Hepatocyte (in vitro differentiated cells): Measurements from ENCODE around the gene P2RX1. TPM values are rescaled to one million over a fixed set of nuclear protein-coding genes. Genes with fewer than 3 reads are reported as not detected.

ENCODE experiments used
- DNase-seq: peaks from one replicate; pipeline ENCODE4 v3.0.0-alpha.2; 2016; ENCODE audit warnings: low spot score
- H2AFZ ChIP-seq: fragments of 200-600 bp; sonication (generic); 2 replicates; pipeline ENCODE4 v1.6.0; 2016; ENCODE audit warnings: antibody characterized with exemption, mild to moderate bottlenecking
- H3K27ac ChIP-seq: fragments of 200-600 bp; sonication (generic); 2 replicates; pipeline ENCODE4 v1.5.1; 2016; ENCODE audit warnings: mild to moderate bottlenecking
- H3K27me3 ChIP-seq: fragments of 200-600 bp; sonication (generic); 2 replicates; pipeline ENCODE4 v1.6.1; 2016
- H3K36me3 ChIP-seq: fragments of 200-600 bp; sonication (generic); replicated peaks from 2 replicates; pipeline ENCODE4 v1.5.1; 2016; ENCODE audit warnings: low read depth; ENCODE audit not compliant: insufficient read depth
- H3K4me1 ChIP-seq: fragments of 200-600 bp; sonication (generic); 2 replicates; pipeline ENCODE4 v1.5.1; 2016; ENCODE audit warnings: mild to moderate bottlenecking, moderate library complexity; ENCODE audit not compliant: insufficient read depth
- H3K4me2 ChIP-seq: fragments of 200-600 bp; sonication (generic); 2 replicates; pipeline ENCODE4 v1.6.0; 2016
- H3K4me3 ChIP-seq: fragments of 200-600 bp; sonication (generic); 2 replicates; pipeline ENCODE4 v1.5.1; 2016; ENCODE audit warnings: mild to moderate bottlenecking
- H3K79me2 ChIP-seq: fragments of 200-600 bp; sonication (generic); 2 replicates; pipeline ENCODE4 v1.6.0; 2017; ENCODE audit warnings: mild to moderate bottlenecking
- H3K9me2 ChIP-seq: fragments of 200-600 bp; sonication (generic); replicated peaks from 2 replicates; pipeline ENCODE4 v1.6.0; 2017; ENCODE audit warnings: mild to moderate bottlenecking; ENCODE audit not compliant: insufficient read depth
- H3K9me3 ChIP-seq: fragments of 200-600 bp; sonication (generic); 2 replicates; pipeline ENCODE4 v1.5.1; 2016; ENCODE audit warnings: low read depth, mild to moderate bottlenecking
- H4K20me1 ChIP-seq: fragments of 200-600 bp; sonication (generic); 2 replicates; pipeline ENCODE4 v1.6.0; 2016; ENCODE audit warnings: mild to moderate bottlenecking; ENCODE audit not compliant: insufficient read depth, poor library complexity, severe bottlenecking
- CTCF ChIP-seq: fragments of 200-600 bp; sonication (generic); IDR thresholded peaks from 2 replicates; pipeline ENCODE4 v1.5.1; 2016; ENCODE audit warnings: antibody characterized with exemption, mild to moderate bottlenecking; ENCODE audit not compliant: poor library complexity
- EZH2 ChIP-seq: fragments of 200-600 bp; sonication (generic); IDR thresholded peaks from 2 replicates; pipeline ENCODE4 v1.6.1; 2016; ENCODE audit warnings: antibody characterized with exemption, mild to moderate bottlenecking, borderline replicate concordance
- EZH2phosphoT487 ChIP-seq: fragments of 200-600 bp; sonication (generic); IDR thresholded peaks from one replicate; pipeline ENCODE4 v1.6.1; 2018; ENCODE audit warnings: antibody characterized with exemption, mild to moderate bottlenecking, low read depth, moderate library complexity; ENCODE audit not compliant: unreplicated experiment, severe bottlenecking
- WGBS: methylation state at CpG from one replicate; pipeline ENCODE4 v1.1.6; 2016; ENCODE audit warnings: low lambda C conversion rate; ENCODE audit errors: missing lambda C conversion rate; 5-methylcytosine and 5-hydroxymethylcytosine counted together
- polyA plus RNA-seq: library from polyadenylated mRNA; unstranded; fragments of >200 nt; fragmentation: Nextera tagmentation; extraction: Ambion mirVana; gene quantifications from 2 replicates; pipeline ENCODE4 v1.2.1, GENCODE V29; 2016
- total RNA-seq: library from RNA; depleted of rRNA; stranded (reverse); fragments of >200 nt; gene quantifications from 2 replicates; pipeline ENCODE4 v1.2.3, GENCODE V29; 2014

P2RX1 gene
- total and polyA plus RNA-seq, 2 experiments from 2014 or later: 0.50 to 1.8 TPM

- Histone ChIP-seq H3K4me3 (no peak overlapping the region), H4K20me1 (no peaks in the 10 kb centered on the region), H3K27ac (no peak overlapping the region), H3K36me3 (no peaks in the 10 kb centered on the region), H3K9me3 (no peaks in the 10 kb centered on the region), H3K9me2 (no peaks in the 10 kb centered on the region), H3K79me2 (no peaks in the 10 kb centered on the region), H3K4me1 (peaks cover 17% of the 10 kb centered on the region), H2AFZ (no peak overlapping the region), H3K27me3 (no peaks in the 10 kb centered on the region), H3K4me2 (no peak overlapping the region)
- TF ChIP-seq EZH2 (no peak), EZH2phosphoT487 (no peak), CTCF (no peak)
- 73% methylated on average over 16 of the region's 17 CpGs for WGBS
- DNase-seq: no peak
Measured at GRCh38 chr17:3925684-3926485, 9.6 kb upstream of the P2RX1 start.

GRCh38 chr17:3924512-3925350, 8.5 kb upstream of the P2RX1 start:
- H3K27me3 ChIP-seq: no peaks in the 10 kb centered on the region
- H3K27ac ChIP-seq: no peak overlapping the region
- no peak overlapping the region for H3K4me2 ChIP-seq
- H3K9me2 ChIP-seq: no peaks in the 10 kb centered on the region
- H3K36me3 ChIP-seq: no peaks in the 10 kb centered on the region
- no peak overlapping the region for H3K4me3 ChIP-seq
- no peak overlapping the region for H2AFZ ChIP-seq
- H3K4me1 ChIP-seq: peaks cover 17% of the 10 kb centered on the region
- TF ChIP-seq EZH2phosphoT487 (no peak), EZH2 (no peak), CTCF (no peak)
- no peaks in the 10 kb centered on the region for H3K79me2 ChIP-seq
- H4K20me1 ChIP-seq: no peaks in the 10 kb centered on the region
- no peaks in the 10 kb centered on the region for H3K9me3 ChIP-seq
- DNase-seq: no peak
- WGBS: 75% methylated on average over 39 of the region's 40 CpGs

- H3K27me3 ChIP-seq: no peaks in the 10 kb centered on the region
- no peak overlapping the region for H3K4me2 ChIP-seq
- H3K9me2 ChIP-seq: no peaks in the 10 kb centered on the region
- TF ChIP-seq CTCF (no peak), EZH2 (no peak), EZH2phosphoT487 (no peak)
- no peak overlapping the region for H3K27ac ChIP-seq
- no peak overlapping the region for H2AFZ ChIP-seq
- no peak for DNase-seq
- no peaks in the 10 kb centered on the region for H3K79me2 ChIP-seq
- H3K4me1 ChIP-seq: peaks cover 17% of the 10 kb centered on the region
- H3K9me3 ChIP-seq: no peaks in the 10 kb centered on the region
- H4K20me1 ChIP-seq: no peaks in the 10 kb centered on the region
- 89% methylated on average over 18 of the region's 18 CpGs for WGBS
- H3K4me3 ChIP-seq: no peak overlapping the region
- H3K36me3 ChIP-seq: no peaks in the 10 kb centered on the region
Measured at GRCh38 chr17:3923466-3924190, 7.4 kb upstream of the P2RX1 start.
